GM18499 (cell line): Measurements from ENCODE around the gene RARRES2.

Source experiments
- ATAC-seq: cut with Tn5 transposase; IDR thresholded peaks from one replicate; pipeline ENCODE4 v1.9.1; 2021; ENCODE audit warnings: moderate number of reproducible peaks; ENCODE audit not compliant: insufficient read depth, unreplicated experiment

RARRES2 gene

DNA sequence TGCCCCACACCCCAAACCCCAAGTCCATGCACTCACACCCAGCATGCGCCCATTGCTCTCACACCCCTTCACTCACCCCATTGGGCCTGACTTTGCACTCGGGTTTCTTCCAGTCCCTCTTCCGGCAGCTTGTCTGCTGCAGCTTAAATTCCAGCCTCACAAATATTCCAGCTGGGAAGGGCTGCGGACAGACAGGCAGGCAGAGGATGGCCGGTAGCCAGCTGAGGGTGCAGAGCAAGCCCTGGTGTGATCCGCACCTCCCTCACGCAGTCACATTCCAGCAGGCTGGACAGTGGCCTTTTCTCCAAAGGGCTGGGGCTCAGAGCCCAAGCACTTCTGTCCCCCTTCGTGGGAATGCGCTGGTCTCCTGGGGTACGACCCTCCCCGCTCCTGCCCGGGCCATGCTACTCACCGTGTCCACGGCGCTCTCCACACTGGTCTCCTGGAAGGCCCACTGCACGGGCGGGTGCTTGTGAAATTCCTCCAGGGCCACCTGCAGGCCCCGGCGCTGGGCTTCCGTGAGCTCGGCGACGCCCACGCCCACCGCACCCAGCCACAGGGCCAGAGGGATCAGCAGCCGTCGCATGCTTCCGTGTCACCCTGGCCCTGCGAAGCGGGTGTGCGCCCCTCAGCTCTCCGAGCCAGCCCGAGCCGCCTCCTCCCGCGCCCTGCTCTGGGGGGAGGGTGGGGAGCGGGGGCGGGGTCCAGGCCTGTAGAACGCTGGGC, 1.2 kb downstream of the RARRES2 start:
- no peak for ATAC-seq

DNA sequence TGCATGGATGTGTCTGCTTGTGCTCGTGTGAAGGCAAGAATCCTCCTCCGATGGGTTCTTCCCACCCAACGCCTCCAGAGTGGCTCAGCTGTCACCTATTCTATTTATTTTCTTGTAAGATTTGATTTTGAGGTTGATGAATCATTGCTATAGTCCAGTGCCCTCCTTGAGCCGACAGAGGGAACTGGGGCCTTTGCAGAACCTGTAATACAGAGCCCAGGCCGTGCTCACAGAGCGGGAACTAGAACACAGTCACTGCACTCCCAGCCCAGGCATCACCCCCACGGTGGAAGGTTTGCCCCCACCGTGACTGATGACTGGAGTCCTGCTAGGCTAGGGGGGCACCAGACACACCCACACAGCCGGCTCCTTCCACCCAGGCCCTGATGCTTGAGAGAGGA, 2.0 kb downstream of the RARRES2 start:
- ATAC-seq, result no peak

DNA sequence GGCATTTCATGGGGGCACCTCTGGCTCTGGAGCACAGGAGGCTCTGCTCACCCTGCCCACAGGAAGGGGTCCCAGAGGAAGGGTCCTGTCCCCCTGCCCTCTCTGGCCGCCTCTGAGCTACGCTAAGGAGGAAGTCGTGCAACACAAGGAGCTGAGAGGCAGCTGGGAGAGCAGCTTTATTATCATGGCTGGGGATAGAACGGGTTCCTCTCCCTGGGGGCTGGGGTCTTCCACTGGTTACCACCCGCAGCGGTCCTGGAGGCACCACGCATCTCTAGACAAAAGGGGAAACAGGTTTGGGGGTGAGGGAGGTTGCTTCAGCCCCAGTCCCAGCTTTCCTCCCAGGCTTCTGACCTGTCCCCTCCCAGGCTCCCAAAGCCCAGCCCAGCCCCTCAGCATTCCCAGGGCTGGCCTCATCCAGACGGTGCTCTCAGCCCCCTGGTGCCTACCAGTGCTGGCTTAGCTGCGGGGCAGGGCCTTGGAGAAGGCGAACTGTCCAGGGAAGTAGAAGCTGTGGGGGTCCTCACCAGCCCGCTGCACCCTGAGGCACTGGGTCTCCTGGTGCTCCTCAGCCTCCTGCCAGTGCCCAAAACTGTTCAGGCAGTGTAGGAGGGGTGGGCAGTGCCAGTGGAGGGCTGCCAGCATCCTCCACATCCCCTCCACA, 3.1 kb downstream of the RARRES2 start:
- ATAC-seq, result no peak

GRCh38 chr7:150337659-150338081, 3.8 kb downstream of the RARRES2 start:
- no peak for ATAC-seq

DNA sequence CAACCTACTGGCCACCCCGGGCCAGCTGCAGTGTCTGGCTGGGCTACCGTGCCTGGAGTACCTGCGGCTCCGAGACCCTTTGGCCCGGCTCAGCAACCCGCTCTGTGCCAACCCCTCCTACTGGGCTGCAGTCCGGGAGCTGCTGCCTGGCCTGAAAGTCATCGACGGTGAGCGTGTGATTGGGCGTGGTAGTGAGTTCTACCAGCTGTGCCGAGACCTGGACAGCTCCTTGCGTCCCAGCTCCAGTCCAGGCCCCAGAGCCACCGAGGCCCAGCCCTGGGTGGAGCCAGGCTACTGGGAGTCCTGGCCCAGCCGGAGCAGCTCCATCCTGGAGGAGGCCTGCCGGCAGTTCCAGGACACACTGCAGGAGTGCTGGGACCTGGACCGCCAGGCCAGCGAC, 4.2 kb downstream of the RARRES2 start:
- no peak for ATAC-seq

DNA sequence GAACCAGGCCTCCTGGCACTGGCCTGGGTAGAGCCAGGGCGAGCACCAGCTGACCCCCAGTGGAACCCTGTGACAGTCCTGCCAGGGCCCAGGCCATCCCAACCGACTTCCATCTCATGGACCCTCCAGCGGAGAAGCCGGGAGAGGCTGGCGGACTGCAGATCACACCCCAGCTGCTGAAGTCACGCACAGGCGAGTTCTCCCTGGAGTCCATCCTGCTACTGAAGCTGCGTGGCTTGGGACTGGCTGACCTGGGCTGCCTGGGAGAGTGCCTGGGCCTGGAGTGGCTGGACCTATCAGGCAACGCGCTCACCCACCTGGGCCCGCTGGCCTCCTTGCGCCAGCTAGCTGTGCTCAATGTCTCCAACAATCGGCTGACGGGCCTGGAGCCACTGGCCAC, 4.7 kb downstream of the RARRES2 start:
- ATAC-seq, result no peak

- no peak for ATAC-seq
Measured at GRCh38 chr7:150335774-150336112, 5.7 kb downstream of the RARRES2 start.

DNA sequence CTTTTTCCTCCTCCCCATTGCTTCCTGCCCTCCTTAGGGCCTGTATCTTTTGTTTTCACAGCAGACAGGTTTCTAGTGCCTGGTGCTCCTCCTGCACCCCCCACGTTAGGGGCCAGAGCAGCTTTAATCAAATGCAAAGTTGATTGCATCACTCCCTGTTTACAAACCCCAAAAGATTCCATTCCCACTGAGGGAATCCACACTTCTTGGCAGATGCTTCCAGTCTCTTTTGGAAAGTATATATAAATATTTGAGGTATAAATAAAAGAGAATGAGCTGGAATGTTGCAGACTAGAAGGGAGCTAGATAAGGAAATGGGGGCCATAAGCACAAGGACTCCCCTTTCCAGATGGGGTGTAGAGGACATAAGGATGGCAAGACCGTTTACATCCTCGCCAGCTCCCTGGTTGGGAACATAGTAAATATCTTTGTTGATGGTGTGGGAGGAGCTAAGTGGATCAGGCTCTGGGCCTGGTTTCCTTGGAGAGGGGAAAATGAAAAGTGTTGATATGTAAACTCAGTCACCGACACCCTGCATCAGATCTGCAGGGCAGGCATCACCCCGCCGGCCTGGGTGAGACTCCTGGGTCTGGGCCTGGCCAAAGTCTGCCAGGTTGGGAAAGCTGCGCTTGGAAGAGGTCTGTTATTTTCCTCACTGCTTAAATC, 6.2 kb downstream of the RARRES2 start:
- ATAC-seq, result no peak

- no peak for ATAC-seq
Measured at GRCh38 chr7:150334108-150334507, 7.3 kb downstream of the RARRES2 start.

DNA sequence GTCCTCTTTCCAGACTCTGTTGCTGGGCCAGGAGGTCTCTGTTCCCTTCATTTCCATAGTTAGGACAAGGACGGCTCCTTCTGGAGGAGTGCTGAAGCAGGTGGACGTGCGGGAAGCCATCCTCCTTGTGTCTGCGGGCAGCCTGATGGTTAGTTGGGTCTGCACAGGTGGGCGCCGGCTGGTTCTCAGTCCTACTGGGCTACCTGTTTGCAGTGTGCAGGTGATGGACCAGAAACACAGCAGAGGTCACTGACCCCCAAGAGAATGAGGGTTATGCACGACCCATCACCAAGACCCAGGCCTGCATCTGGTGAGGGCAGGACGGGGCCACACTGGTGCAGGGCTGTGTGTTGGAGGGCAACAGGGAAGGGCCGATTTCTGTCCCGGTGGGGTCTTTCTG, 7.8 kb downstream of the RARRES2 start:
- no peak for ATAC-seq

GRCh38 chr7:150332852-150333635, 8.4 kb downstream of the RARRES2 start:
- no peak for ATAC-seq

DNA sequence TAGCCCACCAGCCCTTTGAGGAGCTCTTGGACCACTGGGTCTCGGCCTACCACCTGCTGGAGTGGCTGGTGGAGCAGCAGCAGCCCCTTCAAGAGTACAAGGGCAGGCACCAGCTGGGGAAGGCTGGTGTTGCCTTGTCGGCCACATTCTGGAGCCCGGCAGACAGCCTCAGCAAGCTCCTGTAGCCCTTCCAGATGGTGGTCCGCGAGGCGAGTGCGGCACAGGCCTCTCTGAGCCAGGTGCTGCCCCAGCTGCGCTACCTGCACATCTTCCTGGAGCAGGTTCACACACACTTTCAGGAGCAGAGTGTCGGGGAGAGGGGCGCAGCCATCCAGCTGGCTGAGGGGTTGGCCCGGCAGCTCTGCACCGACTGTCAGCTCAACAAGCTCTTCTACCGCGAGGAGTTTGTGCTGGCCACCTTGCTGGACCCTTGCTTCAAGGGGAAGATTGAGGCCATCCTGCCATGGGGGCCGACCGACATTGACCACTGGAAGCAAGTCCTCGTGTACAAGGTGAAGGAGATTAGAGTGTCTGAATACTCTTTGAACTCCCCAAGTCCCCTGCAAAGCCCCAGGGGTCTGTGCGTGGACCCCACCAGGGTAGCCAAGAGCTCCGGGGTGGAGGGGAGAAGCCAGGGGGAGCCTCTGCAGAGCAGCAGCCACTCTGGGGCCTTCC, 11.1 kb downstream of the RARRES2 start:
- ATAC-seq, result no peak

DNA sequence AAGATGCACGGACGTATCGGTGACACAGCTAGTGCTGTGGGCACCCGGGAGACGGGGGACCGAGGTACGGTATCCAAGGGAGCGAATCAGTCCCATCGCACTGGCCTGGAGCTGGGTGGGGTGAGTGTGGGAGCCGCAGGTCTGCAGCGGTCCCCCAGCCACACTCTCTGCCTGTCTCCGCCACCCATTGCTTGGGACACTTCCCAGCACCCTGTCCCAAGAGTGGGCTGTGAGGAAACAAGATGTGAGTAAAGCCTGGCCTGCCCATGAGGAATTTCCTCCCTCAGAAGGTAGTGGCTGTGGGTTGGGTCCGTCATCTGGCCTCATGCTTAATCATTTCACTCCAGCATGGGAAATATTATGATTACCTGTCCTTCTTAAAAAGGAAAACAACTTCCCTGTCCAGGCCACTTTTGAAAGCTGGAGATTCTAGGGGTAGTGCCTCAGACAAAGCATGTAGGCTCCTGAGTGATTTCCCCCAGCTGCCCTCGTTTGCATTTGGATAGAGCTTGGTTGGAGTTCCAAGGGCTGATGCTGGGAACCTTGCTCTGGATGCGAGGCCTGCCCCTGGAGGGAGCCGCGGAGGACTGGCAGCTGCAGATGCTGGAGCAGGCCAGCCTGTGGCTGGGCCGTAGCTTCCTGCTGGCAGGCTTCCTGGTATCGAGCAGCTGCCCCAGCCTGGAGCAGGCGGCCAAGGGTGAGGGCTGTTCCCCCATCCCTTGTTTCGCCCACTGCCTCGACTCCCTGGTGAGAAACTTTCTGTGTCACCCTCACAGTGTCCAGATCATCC, 11.9 kb downstream of the RARRES2 start:
- ATAC-seq, result no peak

DNA sequence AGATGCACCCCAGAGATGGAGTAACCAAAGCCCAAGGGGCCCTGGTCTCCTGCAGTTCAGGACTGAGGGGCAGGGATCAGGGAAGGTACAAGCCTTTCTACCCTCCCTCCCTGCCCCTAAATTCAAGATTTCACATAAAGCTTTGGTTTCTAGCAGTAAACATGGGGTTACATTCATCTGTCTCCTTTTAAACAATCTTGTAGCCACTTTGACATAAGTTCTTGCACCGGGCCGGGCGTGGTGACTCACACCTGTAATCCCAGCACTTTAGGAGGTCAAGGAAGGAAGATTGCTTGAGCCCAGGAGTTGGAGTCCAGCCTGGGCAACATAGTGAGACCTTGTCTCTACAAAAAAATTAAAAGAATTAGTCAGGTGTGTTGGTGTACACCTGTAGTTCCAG, 14.1 kb downstream of the RARRES2 start:
- no peak for ATAC-seq

GRCh38 chr7:150326657-150327268, 14.7 kb downstream of the RARRES2 start:
- ATAC-seq, result no peak

- no peak for ATAC-seq
Measured at GRCh38 chr7:150325901-150326300, 15.5 kb downstream of the RARRES2 start.

DNA sequence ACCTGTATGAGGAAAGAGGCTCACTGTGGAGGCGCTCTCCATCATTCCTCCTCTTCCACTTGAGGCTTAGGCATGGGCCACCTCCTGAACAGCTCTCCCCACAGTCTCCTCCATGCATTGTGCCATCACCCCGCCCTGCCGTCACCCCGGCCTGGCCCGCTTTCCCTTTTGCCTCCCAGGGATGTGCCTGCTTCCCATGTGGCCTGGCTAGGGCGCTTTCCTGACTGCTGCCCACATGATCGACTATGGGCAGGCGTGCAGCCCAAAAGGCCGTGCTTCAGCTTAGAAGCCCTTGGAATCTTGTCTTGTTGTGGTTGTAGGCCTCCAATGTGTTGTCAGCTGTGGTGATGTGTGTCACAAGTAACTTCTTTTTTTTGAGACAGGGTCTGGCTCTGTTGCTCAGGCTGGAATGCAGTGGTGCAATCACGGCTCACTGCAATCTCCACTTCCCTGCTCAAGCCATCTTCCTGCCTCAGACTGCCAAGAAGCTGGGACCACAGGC, 16.3 kb downstream of the RARRES2 start:
- no peak for ATAC-seq

GRCh38 chr7:150324373-150324961, 17.0 kb downstream of the RARRES2 start:
- no peak for ATAC-seq
